Measurements from ENCODE around the gene SAMD9. TPM values are rescaled to one million over a fixed set of nuclear protein-coding genes. Genes with fewer than 3 reads are reported as not detected.

SAMD9 gene
- total RNA-seq, 1 experiment from 2014 or later = 4.4 TPM

- peaks cover 11% of the 10 kb centered on the region for H3K9me3 Mint-ChIP-seq (ENCODE audit: unreplicated experiment)
- TF ChIP-seq CTCF (IDR thresholded peaks at IDR 0.05; ENCODE audit: unreplicated experiment) = no peak
- peaks cover 25% of the 10 kb centered on the region for H3K27me3 Mint-ChIP-seq (ENCODE audit: insufficient read depth, unreplicated experiment)
- DNase-seq (ENCODE audit: unreplicated experiment) = no peak
- H3K36me3 Mint-ChIP-seq (ENCODE audit: insufficient read depth, unreplicated experiment) = no peaks in the 10 kb centered on the region
- CTCF ChIA-PET = interaction anchor here (0.6 kb wide), 1 partner anchor 11 kb away, joined by 4 read pairs; no protein-coding TSS in a partner anchor
- peaks cover 5% of the 10 kb centered on the region for H3K4me1 Mint-ChIP-seq (ENCODE audit: insufficient read depth, unreplicated experiment)
- no TSS peak for BruUV-seq (replicated peaks)
- no peak overlapping the region for H3K4me3 Mint-ChIP-seq (ENCODE audit: unreplicated experiment)
- intact Hi-C loops (cut with micrococcal nuclease) = no loop called here
- H3K27ac Mint-ChIP-seq (ENCODE audit: low read depth, unreplicated experiment) = no peak overlapping the region
- POLR2A ChIA-PET = no interaction called here
These were observed 42.6 kb upstream of the SAMD9 start for GRCh38 chr7:93160410-93160809.

- BruUV-seq (replicated peaks) = no TSS peak
- DNase-seq (ENCODE audit: unreplicated experiment) = no peak
- no peaks in the 10 kb centered on the region for H3K36me3 Mint-ChIP-seq (ENCODE audit: insufficient read depth, unreplicated experiment)
- intact Hi-C loops (cut with micrococcal nuclease) = no loop called here
- POLR2A ChIA-PET = no interaction called here
- no peak for TF ChIP-seq CTCF (IDR thresholded peaks at IDR 0.05; ENCODE audit: unreplicated experiment)
- no peak overlapping the region for H3K4me3 Mint-ChIP-seq (ENCODE audit: unreplicated experiment)
- no peak overlapping the region for H3K27ac Mint-ChIP-seq (ENCODE audit: low read depth, unreplicated experiment)
- H3K9me3 Mint-ChIP-seq (ENCODE audit: unreplicated experiment) = peaks cover 11% of the 10 kb centered on the region
- H3K4me1 Mint-ChIP-seq (ENCODE audit: insufficient read depth, unreplicated experiment) = peaks cover 5% of the 10 kb centered on the region
- H3K27me3 Mint-ChIP-seq (ENCODE audit: insufficient read depth, unreplicated experiment) = peaks cover 25% of the 10 kb centered on the region
- CTCF ChIA-PET = no interaction called here
These were observed 41.7 kb upstream of the SAMD9 start for GRCh38 chr7:93159490-93159889.

- Mint-ChIP-seq H3K27ac (ENCODE audit: low read depth, unreplicated experiment) (no peak overlapping the region), H3K27me3 (ENCODE audit: insufficient read depth, unreplicated experiment) (no peaks in the 10 kb centered on the region), H3K4me3 (ENCODE audit: unreplicated experiment) (no peak overlapping the region), H3K9me3 (ENCODE audit: unreplicated experiment) (no peaks in the 10 kb centered on the region), H3K4me1 (ENCODE audit: insufficient read depth, unreplicated experiment) (peaks cover 5% of the 10 kb centered on the region), H3K36me3 (ENCODE audit: insufficient read depth, unreplicated experiment) (no peaks in the 10 kb centered on the region)
- DNase-seq (ENCODE audit: unreplicated experiment) = no peak
- ChIA-PET POLR2A (interaction anchor here (0.6 kb wide), 1 partner anchor 38 kb away, joined by 3 read pairs; no protein-coding TSS in a partner anchor), CTCF (no interaction called here)
- no peak for TF ChIP-seq CTCF (IDR thresholded peaks at IDR 0.05; ENCODE audit: unreplicated experiment)
- intact Hi-C loops (cut with micrococcal nuclease) = no loop called here
- BruUV-seq (replicated peaks) = no TSS peak
These were observed 39.1 kb upstream of the SAMD9 start for GRCh38 chr7:93156884-93157283.

- POLR2A ChIA-PET = interaction anchor here (0.7 kb wide), 1 partner anchor 626 kb away, joined by 3 read pairs; no protein-coding TSS in a partner anchor
- TF ChIP-seq CTCF (IDR thresholded peaks at IDR 0.05; ENCODE audit: unreplicated experiment) = no peak
- DNase-seq (ENCODE audit: unreplicated experiment) = peak; percentile 3
- no peak overlapping the region for H3K4me3 Mint-ChIP-seq (ENCODE audit: unreplicated experiment)
- H3K9me3 Mint-ChIP-seq (ENCODE audit: unreplicated experiment) = no peaks in the 10 kb centered on the region
- BruUV-seq (replicated peaks) = no TSS peak
- CTCF ChIA-PET = interaction anchor here (0.7 kb wide), 1 partner anchor 10 kb away, joined by 4 read pairs; no protein-coding TSS in a partner anchor
- H3K36me3 Mint-ChIP-seq (ENCODE audit: insufficient read depth, unreplicated experiment) = no peaks in the 10 kb centered on the region
- peaks cover 17% of the 10 kb centered on the region for H3K4me1 Mint-ChIP-seq (ENCODE audit: insufficient read depth, unreplicated experiment)
- H3K27me3 Mint-ChIP-seq (ENCODE audit: insufficient read depth, unreplicated experiment) = no peaks in the 10 kb centered on the region
- H3K27ac Mint-ChIP-seq (ENCODE audit: low read depth, unreplicated experiment) = no peak overlapping the region
- intact Hi-C loops (cut with micrococcal nuclease) = no loop called here
These were observed 32.5 kb upstream of the SAMD9 start for GRCh38 chr7:93150200-93150835.

Measured in MCF 10A (cell line).